H54 (cell line): ENCODE measurements around the gene MPND.
"Not testable (repeated sequence)": the region's sequence is repeated elsewhere in the genome, so short reads cannot be mapped to it uniquely, and the experiment has no call there.

Experiments used
- DNase-seq: peaks from one replicate; pipeline ENCODE4 v3.0.0; 2011; ENCODE audit warnings: low spot score, mixed read lengths; ENCODE audit not compliant: insufficient read length
- FAIRE-seq: peaks from 3 replicates; lab custom pipeline; 2011; peaks lifted over from hg19 to GRCh38; lab: Jason Lieb, UNC
- POLR2A ChIP-seq: IDR thresholded peaks from 2 replicates; pipeline ENCODE4 v1.6.1; 2011; ENCODE audit warnings: low read depth, mild to moderate bottlenecking, low read length

MPND gene

DNA sequence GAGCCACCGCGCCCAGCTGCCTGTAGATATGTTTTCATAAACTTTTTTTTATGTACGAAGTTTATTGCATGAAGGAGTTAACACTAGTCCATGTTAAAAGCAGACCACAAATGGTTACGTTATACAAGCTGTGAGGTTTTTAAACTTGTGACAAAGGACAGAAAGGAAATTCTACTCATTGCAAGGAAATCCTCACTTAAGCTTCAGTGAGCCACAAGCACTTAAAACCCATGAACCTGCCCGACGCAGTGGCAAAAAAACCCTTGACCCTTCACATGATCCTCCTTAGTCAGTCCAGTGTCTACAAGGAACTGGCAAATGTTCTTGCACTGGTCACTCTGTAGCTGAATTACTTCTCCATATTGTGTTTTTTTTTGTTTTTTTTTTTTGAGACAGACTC lies 4.2 kb downstream of the MPND start:
- DNase-seq, result no peak
- no peak for FAIRE-seq
- TF ChIP-seq POLR2A, result no peak

DNA sequence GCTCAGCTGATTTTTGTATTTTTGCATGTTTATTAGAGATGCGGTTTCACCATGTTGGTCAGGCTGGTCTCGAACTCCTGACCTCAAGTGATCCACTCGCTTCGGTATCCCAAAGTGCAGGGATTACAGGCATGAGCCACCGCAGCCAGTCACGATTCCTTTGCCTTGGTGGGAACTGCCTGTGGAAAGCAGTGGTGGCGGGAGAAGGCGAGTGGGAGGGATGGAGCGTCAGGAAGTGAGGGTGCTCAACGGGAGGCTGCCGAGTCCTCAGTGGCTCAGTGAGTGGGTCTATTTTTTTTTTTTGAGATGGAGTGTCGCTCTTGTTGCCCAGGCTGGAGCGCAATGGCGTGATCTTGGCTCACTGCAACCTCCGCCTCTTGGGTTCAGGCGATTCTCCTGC lies 5.9 kb downstream of the MPND start:
- not testable (repeated sequence) for FAIRE-seq, DNase-seq

DNA sequence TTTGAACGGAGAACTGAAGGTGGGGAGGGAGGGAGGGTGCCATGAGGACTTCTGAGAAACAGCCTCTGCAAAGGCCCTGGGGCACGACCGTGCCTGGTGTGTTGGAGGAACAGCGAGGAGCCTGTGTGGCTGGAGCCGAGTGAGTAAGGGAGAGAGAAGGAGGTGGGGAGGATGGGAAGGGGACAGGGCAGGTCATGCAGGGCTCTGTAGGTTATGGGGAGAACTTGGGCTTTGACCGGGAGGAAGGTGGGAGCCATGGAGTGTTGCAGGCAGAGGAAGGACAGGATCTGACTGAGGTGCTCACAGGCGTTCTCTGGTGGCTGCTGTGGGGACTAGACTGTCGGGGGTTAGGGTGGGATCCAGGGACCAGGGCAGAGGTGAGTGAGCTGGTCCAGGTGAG lies 6.7 kb downstream of the MPND start:
- DNase-seq (no peak), FAIRE-seq (no peak)

DNA sequence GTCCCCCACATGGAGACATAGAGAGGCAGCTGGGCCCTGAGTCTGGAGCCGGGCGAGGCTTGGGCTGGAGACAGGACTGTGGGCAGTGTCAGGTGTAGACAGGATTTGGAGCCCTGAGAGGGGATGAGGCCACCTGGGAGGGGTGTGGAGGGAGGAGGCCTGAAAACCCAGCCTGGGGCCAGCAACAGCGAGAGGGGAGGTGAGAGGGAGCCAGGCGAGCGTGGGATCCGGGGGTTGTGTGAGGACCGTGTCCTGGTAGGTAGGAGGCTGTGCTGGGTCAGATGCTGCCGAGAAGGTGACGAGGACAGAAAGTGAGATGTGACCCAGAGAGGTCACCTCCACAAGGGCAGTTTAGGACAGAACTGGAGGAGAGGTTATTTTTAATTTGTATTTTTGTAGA lies 7.4 kb downstream of the MPND start:
- TF ChIP-seq POLR2A, result no peak
- DNase-seq (no peak), FAIRE-seq (no peak)

More for the DNA sequence above, 6.7 kb downstream of the MPND start:
- no peak for TF ChIP-seq POLR2A

DNA sequence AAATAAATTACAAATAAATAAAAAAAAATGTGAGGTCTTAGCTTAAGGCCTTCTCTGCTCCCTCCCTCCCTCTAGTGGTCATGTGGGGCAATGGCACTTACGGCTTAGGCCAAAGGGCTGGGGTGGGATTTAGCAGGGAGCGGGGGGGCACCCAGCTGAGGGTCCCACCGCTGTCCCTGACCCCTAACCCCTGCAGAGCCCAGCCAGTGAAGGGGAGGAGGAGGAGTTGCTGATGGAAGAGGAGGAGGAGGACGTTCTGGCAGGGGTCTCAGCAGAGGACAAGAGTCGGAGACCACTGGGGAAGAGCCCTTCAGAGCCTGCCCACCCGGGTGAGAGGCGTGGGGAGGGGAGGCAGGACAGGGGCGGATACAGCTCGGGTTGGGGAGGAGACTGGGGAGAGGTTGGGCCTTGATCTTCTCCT lies 9.3 kb downstream of the MPND start:
- TF ChIP-seq POLR2A, result no peak
- no peak for FAIRE-seq
- DNase-seq, result no peak

DNA sequence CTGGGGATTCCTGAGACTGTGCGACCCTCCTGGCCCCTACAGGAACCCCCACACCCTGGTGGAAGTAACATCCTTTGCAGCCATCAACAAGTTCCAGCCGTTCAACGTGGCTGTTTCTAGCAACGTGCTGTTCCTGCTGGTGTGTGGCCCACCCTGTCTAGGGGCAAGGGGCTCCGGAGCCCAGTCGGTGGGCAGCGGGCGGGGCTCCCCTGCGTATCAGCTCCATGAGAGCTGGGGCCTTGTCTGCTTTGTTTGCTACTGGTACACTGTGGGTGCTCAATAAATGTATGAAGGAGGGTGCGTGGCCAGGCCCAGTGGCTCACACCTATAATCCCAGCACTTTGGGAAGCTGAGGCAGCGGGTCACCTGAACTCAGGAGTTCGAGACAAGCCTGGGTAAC lies 10.9 kb downstream of the MPND start:
- no peak for TF ChIP-seq POLR2A
- DNase-seq (no peak), FAIRE-seq (no peak)

DNA sequence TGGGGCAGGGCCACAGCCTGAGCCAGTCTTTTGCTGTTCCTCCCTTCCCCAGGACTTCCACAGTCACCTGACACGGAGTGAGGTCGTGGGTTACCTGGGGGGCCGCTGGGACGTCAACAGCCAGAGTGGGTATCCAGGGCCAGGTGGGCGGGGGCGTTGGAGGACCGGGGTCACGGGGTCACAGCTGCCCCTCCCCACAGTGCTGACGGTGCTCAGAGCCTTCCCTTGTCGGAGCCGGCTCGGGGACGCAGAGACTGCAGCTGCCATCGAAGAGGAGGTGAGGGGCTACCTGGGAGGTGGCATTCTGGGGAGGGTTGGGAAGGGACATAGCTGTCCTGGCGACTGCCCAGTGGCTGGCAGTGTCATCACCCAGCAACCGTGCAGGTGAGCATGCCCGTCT lies 11.5 kb downstream of the MPND start:
- DNase-seq (no peak), FAIRE-seq (no peak)
- TF ChIP-seq POLR2A, result no peak

DNA sequence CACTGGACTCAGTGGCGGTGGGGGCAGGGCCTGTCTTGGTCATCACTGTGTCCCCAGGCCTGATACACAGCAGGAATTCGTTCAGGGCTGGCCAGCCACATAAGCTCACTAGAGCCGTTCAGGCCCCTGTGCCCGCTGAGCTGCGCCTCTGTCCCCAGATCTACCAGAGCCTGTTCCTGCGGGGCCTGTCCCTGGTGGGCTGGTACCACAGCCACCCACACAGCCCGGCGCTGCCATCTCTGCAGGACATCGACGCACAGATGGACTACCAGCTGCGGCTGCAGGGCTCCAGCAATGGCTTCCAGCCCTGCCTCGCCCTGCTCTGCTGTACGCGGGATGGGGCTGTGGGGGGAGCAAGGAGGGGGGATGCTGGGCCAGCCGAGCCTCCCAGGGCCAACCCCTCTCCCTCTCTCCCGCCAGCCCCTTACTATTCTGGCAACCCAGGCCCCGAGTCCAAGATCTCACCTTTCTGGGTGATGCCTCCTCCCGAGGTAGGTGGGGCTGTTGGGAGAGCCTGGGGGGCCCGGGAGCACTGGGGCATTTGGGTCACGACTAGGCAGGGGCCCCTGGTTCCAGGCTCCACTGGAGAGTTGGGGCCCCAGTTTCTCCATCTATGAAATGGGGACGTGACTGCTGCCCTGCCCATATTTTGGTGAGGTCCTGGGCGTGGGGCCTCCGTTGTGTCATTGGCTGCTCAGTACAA lies 13.9 kb downstream of the MPND start:
- no peak for DNase-seq
- no peak for TF ChIP-seq POLR2A
- no peak for FAIRE-seq

DNA sequence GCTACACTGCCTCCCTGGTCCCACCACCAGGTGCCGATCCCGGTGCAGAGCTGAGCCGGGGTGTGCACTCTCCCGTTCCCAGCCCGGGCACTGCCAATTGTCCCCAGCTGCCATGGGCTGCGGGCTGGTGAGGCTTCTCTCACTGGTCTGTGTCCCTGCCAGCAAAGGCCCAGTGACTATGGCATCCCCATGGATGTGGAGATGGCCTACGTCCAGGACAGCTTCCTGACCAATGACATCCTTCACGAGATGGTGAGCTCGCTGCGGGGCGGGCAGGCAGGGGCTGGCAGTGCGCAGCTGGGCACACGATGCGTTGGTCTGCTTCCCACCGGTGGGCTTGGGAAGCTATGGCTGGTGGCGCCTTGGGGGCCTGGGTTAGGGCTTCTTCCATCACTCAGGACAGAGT lies 14.6 kb downstream of the MPND start:
- TF ChIP-seq POLR2A, result no peak
- DNase-seq, result no peak
- no peak for FAIRE-seq

DNA sequence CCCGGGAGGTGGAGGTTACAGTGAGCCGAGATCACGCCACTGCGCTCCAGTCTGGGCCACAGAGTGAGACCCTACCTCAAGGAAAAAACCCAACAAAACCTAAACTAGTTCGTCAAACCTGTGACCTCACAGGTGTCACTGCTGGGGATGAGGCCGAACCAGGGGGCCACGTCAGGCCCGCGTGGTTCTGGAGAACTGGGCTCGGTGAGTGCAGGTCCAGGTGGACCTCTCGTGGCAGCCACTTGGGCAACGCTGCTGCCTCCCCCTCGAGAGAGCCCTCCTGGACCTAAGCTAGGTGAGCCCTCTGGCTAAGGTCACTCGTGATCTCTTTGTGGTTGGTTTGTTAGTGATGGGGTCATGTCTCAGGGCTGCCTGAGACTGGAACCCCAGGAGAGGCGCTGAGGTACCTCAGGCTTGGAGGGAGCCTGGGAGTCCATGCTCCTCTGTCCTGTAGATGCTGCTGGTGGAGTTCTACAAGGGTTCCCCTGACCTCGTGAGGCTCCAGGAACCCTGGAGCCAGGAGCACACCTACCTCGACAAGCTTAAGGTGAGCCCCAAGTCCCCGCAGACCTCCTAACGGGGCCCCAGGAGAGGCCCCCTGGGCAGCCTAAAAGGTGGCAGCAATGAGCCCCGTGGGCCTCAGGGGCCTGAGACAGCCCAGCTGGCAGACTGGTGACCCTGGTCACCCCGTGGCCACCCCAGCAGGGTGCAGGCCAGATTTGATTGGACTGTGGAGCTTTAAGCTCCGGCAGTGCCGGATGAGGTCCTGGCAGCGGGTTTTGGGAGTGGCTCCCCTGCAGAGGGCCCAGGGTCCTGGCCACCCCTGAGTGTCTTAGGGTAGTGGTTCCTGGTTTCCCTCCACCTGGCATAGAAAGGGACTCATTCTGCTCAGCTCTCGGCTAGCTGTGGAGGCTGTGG lies 15.6 kb downstream of the MPND start:
- TF ChIP-seq POLR2A, result no peak
- FAIRE-seq, result no peak
- no peak for DNase-seq

DNA sequence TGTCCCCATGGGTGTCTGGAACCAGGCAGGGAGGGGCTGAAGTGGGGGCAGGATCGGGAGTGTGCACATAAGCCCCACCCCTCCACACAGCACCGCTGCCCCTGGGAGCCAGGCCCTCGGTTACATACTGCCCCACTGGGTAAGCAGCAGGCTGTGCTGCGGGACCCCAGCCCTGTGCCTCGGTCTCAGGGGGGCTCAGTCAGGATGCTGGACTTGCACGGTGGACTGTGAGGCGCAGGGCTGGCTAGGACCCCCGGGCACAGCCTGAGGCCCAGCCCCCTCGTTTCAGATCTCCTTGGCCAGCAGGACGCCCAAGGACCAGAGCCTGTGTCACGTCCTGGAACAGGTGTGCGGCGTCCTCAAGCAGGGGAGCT lies 16.3 kb downstream of the MPND start:
- DNase-seq (no peak), FAIRE-seq (no peak)
- TF ChIP-seq POLR2A, result no peak

DNA sequence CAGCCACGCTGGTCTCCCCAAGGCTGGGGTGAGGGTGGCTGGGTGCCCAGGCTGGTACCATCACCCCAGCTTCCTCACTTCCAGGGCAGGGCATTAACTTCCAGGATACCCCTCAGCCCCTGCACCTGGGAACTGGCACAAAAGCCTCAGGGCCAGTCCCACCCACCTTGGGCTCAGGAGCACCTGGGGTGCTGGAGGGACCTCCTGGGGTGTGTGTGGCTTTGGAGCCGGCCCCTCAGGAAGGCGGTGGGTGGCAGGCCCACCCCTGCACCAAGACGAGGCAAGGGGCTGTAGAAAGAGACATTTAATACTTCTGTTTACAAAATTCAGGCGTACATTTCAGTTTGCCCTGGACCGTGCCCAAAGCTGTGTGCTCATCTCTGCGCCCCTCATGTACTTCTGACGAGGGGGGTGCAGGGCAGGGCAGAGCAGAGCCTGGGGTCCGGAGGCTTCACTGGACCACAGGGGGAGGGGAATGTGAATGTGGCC lies 16.8 kb downstream of the MPND start:
- no peak for DNase-seq
- TF ChIP-seq POLR2A, result no peak
- FAIRE-seq, result no peak

DNA sequence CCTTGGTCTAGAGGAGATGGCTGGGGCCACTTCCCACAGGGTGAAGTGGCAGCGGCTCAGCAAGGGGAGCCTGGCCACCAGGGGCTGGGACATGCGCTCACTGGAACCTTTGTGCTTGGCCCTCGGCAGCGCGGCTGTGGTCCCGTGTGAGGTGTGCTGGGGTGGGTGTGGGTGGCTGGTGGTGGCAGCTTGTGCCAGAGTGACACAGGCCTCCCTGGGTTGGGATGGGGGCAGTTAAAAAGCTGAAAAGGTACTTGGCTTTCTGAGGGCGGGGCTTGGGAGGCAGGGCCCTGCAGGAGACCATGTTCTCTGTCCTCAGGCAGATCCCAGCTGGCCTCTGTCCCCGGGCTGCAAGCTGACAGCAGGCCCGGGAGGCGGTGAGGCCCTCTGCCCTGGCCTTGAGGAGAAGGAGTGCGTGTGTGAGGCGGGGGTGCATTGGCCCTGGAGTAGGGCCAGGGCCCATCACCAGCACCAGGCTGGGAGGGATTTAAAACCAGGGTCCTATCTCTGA lies 17.3 kb downstream of the MPND start:
- FAIRE-seq (no peak), DNase-seq (no peak)
- no peak for TF ChIP-seq POLR2A
